NCI-H1105 treated with DMSO at 0.1 percent for 48 hours (cell line): ENCODE data around the gene SEMA3D.

Experiments
- DNase-seq: peaks from one replicate; lab custom pipeline; 2025; lab: John Stamatoyannopoulos, UW

Gene SEMA3D

GRCh38 chr7:85184599-85185423, 2.0 kb downstream of the SEMA3D start:
- DNase-seq: peak; percentile 24

GRCh38 chr7:85183296-85183695, 3.6 kb downstream of the SEMA3D start:
- DNase-seq: no peak

- no peak for DNase-seq
Measured at GRCh38 chr7:85178531-85179298, 8.1 kb downstream of the SEMA3D start.

- DNase-seq: no peak
Measured at GRCh38 chr7:85177316-85177715, 9.5 kb downstream of the SEMA3D start.

GRCh38 chr7:85176197-85176596, 10.7 kb downstream of the SEMA3D start:
- no peak for DNase-seq

- DNase-seq: no peak
Measured at GRCh38 chr7:85175217-85175616, 11.6 kb downstream of the SEMA3D start.

GRCh38 chr7:85172530-85172941, 14.3 kb downstream of the SEMA3D start:
- peak; percentile 16 for DNase-seq

GRCh38 chr7:85167636-85168035, 19.2 kb downstream of the SEMA3D start:
- DNase-seq: no peak

- no peak for DNase-seq
Measured at GRCh38 chr7:85165263-85165662, 21.6 kb downstream of the SEMA3D start.

- no peak for DNase-seq
Measured at GRCh38 chr7:85164376-85164775, 22.5 kb downstream of the SEMA3D start.

GRCh38 chr7:85162721-85163120, 24.1 kb downstream of the SEMA3D start:
- DNase-seq: no peak

- DNase-seq: no peak
Measured at GRCh38 chr7:85160223-85160622, 26.6 kb downstream of the SEMA3D start.

GRCh38 chr7:85159003-85159402, 27.9 kb downstream of the SEMA3D start:
- DNase-seq: no peak

GRCh38 chr7:85156661-85157208, 30.1 kb downstream of the SEMA3D start:
- peak; percentile 62 for DNase-seq

- no peak for DNase-seq
Measured at GRCh38 chr7:85154282-85154937, 32.4 kb downstream of the SEMA3D start.

- DNase-seq: no peak
Measured at GRCh38 chr7:85153715-85154114, 33.1 kb downstream of the SEMA3D start.

- DNase-seq: peak; percentile 6
Measured at GRCh38 chr7:85150624-85151023, 36.2 kb downstream of the SEMA3D start.

- no peak for DNase-seq
Measured at GRCh38 chr7:85144771-85145170, 42.1 kb downstream of the SEMA3D start.

GRCh38 chr7:85135977-85136376, 50.9 kb downstream of the SEMA3D start:
- no peak for DNase-seq

GRCh38 chr7:85133560-85133959, 53.3 kb downstream of the SEMA3D start:
- DNase-seq: no peak

GRCh38 chr7:85133006-85133405, 53.9 kb downstream of the SEMA3D start:
- DNase-seq: no peak

GRCh38 chr7:85130702-85131101, 56.2 kb downstream of the SEMA3D start:
- no peak for DNase-seq
